ENCODE measurements around the gene KCNF1.

The KCNF1 gene

DNA sequence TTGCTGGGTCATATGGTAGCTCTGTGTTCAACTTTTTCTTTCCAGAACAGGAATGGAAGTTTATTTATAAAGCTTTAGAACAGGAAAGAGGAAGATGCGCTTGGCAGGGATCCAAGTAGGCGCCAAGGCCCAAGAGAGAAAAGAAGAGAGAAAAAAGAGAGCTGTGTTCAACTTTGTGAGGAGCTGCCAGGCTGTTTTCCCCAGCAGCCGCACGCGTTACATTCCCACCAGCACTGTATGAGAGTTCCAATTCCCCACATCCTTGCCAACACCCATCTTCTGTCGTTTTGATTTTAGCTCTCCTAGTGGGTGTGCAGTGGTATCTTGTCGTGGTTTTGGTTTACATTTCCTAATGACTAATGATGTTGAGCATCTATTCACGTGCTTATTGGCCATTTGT, 51.4 kb downstream of the KCNF1 start:
- no peaks in the 10 kb centered on the region for H3K36me3 ChIP-seq (ENCODE audit: control insufficient read depth, low read length)
- no peaks in the 10 kb centered on the region for H4K20me1 ChIP-seq (ENCODE audit: control insufficient read depth, insufficient read depth, low read depth, low read length)
- no peak overlapping the region for H3K4me3 ChIP-seq (ENCODE audit: low read length)
- no peaks in the 10 kb centered on the region for H3K79me2 ChIP-seq (ENCODE audit: control insufficient read depth, low read length)
- H3F3A ChIP-seq (ENCODE audit: control insufficient read depth, insufficient read depth) = no peaks in the 10 kb centered on the region
- TF ChIP-seq EZH2phosphoT487 (IDR thresholded peaks at IDR 0.05; ENCODE audit: borderline replicate concordance, low read length) = no peak
- TF ChIP-seq, protein P1, sequence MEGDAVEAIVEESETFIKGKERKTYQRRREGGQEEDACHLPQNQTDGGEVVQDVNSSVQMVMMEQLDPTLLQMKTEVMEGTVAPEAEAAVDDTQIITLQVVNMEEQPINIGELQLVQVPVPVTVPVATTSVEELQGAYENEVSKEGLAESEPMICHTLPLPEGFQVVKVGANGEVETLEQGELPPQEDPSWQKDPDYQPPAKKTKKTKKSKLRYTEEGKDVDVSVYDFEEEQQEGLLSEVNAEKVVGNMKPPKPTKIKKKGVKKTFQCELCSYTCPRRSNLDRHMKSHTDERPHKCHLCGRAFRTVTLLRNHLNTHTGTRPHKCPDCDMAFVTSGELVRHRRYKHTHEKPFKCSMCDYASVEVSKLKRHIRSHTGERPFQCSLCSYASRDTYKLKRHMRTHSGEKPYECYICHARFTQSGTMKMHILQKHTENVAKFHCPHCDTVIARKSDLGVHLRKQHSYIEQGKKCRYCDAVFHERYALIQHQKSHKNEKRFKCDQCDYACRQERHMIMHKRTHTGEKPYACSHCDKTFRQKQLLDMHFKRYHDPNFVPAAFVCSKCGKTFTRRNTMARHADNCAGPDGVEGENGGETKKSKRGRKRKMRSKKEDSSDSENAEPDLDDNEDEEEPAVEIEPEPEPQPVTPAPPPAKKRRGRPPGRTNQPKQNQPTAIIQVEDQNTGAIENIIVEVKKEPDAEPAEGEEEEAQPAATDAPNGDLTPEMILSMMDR (IDR thresholded peaks at IDR 0.05; ENCODE audit: low read depth, low read length, poor library complexity, severe bottlenecking) = no peak
- H3K27ac ChIP-seq (ENCODE audit: low read depth, low read length) = no peak overlapping the region
- no peaks in the 10 kb centered on the region for H3K9me3 ChIP-seq (ENCODE audit: control insufficient read depth, insufficient read depth, low read length)
- no peaks in the 10 kb centered on the region for H3K9me2 ChIP-seq (replicated peaks; ENCODE audit: control insufficient read depth, low read length)
- peaks cover 4% of the 10 kb centered on the region; the same call in 1 of the 2 replicates for H3K27me3 ChIP-seq (ENCODE audit: control insufficient read depth, low read length)
- no peaks in the 10 kb centered on the region for H3K4me1 ChIP-seq (ENCODE audit: control insufficient read depth, low read length)
- H3K4me2 ChIP-seq (ENCODE audit: low read length) = no peak overlapping the region
